PC-3 (cell line): ENCODE measurements around the gene ZNF221.

ENCODE experiments used
- EZH2 ChIP-seq: fragments of 300-600 bp; sonication (generic); IDR thresholded peaks from one replicate; pipeline ENCODE4 v1.6.1; 2017; ENCODE audit warnings: antibody characterized with exemption, mild to moderate bottlenecking, low read length; ENCODE audit not compliant: unreplicated experiment
- EZH2phosphoT487 ChIP-seq: fragments of 300-600 bp; sonication (generic); IDR thresholded peaks from 2 replicates; pipeline ENCODE4 v1.6.1; 2018; ENCODE audit warnings: mild to moderate bottlenecking, antibody characterized with exemption, low read length, borderline replicate concordance
- TF ChIP-seq, protein P1 (sequence below): fragments of 300-600 bp; sonication (generic); conservative IDR thresholded peaks from 2 replicates; pipeline ENCODE4 v1.5.1; 2017; ENCODE audit warnings: antibody characterized with exemption, low read depth, mild to moderate bottlenecking, low read length

DNA sequence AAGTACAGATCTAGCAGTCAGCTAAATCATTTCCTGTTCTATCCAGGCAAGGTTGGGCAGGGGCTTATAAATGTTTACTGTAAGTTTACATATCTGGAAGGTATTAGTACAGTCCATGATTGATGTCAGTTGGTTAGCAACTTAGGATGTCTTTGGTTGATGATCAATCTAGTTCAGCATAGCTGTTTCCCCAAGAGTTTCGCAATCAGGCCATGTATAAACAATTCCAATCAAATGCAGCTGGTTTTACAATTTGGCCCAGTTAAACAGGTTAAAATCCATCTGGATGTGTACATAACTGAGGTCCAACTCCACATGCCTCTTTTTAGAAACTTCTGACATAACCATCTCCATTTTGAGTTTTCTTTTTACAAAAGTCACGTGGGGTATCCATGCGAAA is 6.9 kb downstream of the ZNF221 start:
- TF ChIP-seq, protein P1, sequence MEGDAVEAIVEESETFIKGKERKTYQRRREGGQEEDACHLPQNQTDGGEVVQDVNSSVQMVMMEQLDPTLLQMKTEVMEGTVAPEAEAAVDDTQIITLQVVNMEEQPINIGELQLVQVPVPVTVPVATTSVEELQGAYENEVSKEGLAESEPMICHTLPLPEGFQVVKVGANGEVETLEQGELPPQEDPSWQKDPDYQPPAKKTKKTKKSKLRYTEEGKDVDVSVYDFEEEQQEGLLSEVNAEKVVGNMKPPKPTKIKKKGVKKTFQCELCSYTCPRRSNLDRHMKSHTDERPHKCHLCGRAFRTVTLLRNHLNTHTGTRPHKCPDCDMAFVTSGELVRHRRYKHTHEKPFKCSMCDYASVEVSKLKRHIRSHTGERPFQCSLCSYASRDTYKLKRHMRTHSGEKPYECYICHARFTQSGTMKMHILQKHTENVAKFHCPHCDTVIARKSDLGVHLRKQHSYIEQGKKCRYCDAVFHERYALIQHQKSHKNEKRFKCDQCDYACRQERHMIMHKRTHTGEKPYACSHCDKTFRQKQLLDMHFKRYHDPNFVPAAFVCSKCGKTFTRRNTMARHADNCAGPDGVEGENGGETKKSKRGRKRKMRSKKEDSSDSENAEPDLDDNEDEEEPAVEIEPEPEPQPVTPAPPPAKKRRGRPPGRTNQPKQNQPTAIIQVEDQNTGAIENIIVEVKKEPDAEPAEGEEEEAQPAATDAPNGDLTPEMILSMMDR = no peak
- TF ChIP-seq EZH2 (no peak), EZH2phosphoT487 (no peak)
